HFF-Myc (cell line): ENCODE results near the gene SPTB.

Experiments
- DNase-seq: peaks from one replicate; pipeline ENCODE4 v3.0.0-alpha.2; 2011; ENCODE audit warnings: low read depth; ENCODE audit errors: extremely low read depth
- H3K4me3 ChIP-seq: replicated peaks from 2 replicates; pipeline ENCODE4 v1.5.1; 2011; ENCODE audit warnings: low read depth, mild to moderate bottlenecking, control low read depth, low read length
- TF ChIP-seq, protein P1 (sequence below): IDR thresholded peaks from 2 replicates; pipeline ENCODE4 v1.5.1; 2012; ENCODE audit warnings: mild to moderate bottlenecking, low read depth, low read length, control low read depth; ENCODE audit errors: missing control alignments

SPTB gene

DNA sequence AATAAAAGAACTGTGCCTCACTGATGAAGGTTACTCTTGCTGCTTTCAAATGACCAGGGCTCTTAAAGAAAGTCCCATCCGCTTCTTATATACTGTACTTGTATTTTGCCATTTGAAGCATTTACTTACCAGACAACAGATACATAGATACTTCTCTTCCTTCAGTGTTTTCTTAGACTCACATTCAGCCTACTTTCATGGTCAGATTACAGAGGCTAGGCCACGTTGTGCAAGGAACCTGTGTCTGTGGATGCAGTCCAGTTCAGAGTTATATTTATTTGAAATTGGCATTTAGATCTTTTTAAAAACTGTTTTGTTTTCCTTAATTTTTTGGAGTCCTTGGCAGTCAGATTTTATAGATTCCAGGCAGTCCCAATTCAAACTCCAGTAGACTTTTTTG is 40.8 kb upstream of the SPTB start:
- no peak for DNase-seq
- H3K4me3 ChIP-seq = no peak overlapping the region
- TF ChIP-seq, protein P1, sequence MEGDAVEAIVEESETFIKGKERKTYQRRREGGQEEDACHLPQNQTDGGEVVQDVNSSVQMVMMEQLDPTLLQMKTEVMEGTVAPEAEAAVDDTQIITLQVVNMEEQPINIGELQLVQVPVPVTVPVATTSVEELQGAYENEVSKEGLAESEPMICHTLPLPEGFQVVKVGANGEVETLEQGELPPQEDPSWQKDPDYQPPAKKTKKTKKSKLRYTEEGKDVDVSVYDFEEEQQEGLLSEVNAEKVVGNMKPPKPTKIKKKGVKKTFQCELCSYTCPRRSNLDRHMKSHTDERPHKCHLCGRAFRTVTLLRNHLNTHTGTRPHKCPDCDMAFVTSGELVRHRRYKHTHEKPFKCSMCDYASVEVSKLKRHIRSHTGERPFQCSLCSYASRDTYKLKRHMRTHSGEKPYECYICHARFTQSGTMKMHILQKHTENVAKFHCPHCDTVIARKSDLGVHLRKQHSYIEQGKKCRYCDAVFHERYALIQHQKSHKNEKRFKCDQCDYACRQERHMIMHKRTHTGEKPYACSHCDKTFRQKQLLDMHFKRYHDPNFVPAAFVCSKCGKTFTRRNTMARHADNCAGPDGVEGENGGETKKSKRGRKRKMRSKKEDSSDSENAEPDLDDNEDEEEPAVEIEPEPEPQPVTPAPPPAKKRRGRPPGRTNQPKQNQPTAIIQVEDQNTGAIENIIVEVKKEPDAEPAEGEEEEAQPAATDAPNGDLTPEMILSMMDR = no peak

DNA sequence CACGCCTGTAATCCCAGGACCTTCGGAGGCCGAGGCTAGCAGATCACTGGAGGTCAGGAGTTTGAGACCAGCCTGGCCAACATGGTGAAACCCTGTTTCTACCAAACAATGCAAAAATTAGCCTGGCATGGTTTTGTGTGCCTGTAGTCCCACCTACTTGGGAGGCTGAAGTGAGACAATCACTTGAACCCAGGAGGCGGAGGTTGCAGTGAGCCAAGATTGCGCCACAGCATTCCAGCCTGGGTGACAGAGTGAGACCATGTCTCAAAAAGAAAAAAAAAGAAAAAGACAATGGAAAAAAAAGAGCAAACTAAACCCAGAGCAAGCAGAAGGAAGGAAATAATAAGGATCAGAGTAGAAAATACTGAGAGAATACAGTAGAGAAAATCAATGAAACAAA is 39.9 kb upstream of the SPTB start:
- no peak overlapping the region for H3K4me3 ChIP-seq
- DNase-seq = no peak
- TF ChIP-seq, protein P1 = no peak

GRCh38 chr14:64919215-64919614 is 39.5 kb upstream of the SPTB start:
- TF ChIP-seq, protein P1 = no peak
- no peak for DNase-seq
- H3K4me3 ChIP-seq = no peak overlapping the region

DNA sequence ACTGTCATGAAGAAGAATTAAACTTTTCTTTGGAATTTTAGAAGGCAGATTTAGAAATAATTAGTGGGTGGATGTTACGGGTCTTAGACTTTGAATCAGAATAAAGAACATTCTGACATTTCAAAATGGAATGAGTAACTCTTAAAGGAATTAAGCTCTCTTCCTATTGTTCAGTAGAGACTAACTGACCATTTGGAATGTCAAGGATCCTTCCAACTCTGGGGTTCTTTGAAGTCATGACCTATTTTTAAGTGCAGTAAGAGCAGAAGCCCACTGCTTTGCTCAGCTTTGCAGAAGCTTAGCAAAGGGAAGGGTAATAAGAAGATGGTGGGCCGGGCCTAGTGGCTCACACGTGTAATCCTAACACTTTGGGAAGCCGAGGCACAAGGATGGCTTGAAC is 38.5 kb upstream of the SPTB start:
- TF ChIP-seq, protein P1 = no peak
- DNase-seq = no peak
- no peak overlapping the region for H3K4me3 ChIP-seq

DNA sequence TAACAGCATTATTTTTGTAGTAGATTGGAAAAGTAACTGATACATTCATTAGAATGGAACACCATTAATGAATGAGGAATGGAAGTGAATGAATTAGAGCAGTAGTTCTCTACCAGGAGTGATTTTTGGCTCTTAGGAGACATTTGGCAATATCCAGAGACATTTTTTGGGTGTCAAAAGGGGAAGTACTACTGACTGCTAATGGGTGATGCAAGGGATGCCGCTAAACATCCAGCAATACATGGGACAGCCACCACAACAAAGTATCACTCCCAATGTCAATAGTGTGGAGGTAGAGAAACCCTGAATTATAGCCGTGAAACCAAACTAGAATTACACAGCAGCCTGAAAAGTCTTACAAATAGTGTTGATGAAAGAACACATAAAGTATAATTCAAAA is 36.1 kb upstream of the SPTB start:
- no peak for DNase-seq
- TF ChIP-seq, protein P1 = no peak
- peak overlapping the region; percentile 96; the same call in 1 of the 2 replicates for H3K4me3 ChIP-seq

DNA sequence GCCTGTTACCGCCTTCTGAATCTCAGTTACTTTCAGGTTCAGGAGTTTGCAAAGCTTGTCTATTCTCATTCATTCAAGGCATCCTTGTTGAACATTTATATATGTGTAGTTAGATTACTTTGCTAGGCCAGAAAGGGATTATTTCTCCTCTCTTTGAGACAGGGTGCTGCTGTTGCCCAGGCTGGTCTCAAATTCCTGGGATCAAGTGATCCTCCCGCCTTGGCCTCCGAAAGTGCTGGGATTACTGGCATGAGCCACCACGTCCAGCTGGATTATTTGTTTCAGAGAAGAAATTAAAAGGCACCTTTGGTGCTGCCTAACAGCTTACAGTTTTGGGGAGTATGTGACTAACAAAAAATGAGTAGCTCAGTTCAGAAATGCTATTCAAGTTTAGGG is 35.3 kb upstream of the SPTB start:
- no peak for DNase-seq
- TF ChIP-seq, protein P1 = no peak
- H3K4me3 ChIP-seq = peak overlapping the region; percentile 96
